ENCODE data around the gene ZP1. TPM values are rescaled to one million over a fixed set of nuclear protein-coding genes. Genes with fewer than 3 reads are reported as not detected.

ZP1 gene
- total RNA-seq, 1 donor from 2014 or later = not detected

DNA sequence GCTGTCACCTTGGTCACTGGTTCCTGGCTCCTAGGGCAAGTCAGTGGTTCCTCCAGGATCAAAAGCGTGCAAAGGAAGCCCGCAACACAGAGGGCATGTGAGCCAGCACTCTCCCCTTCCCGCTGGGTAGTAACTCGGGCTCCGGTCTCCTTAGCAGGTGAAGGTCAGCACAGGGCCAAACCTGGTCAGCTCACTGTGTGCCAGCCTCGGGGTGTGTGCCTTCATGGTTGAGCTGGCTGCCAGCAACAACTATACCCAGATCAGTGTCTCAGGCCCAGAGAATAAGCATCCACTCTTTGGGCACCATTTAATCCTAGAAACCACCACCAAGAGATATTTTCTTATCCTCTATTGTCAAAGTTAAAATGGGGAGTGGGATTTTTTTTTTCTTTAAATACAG is 41.6 kb upstream of the ZP1 start:
- Histone ChIP-seq H3K27ac (replicated peaks) (no peak overlapping the region), H3K4me3 (no peak overlapping the region), H3K9me3 (replicated peaks) (no peaks in the 10 kb centered on the region), H3K36me3 (no peaks in the 10 kb centered on the region), H3K27me3 (ENCODE audit: low read depth) (no peaks in the 10 kb centered on the region), H3K4me1 (peaks cover 2% of the 10 kb centered on the region)
- TF ChIP-seq, protein P1, sequence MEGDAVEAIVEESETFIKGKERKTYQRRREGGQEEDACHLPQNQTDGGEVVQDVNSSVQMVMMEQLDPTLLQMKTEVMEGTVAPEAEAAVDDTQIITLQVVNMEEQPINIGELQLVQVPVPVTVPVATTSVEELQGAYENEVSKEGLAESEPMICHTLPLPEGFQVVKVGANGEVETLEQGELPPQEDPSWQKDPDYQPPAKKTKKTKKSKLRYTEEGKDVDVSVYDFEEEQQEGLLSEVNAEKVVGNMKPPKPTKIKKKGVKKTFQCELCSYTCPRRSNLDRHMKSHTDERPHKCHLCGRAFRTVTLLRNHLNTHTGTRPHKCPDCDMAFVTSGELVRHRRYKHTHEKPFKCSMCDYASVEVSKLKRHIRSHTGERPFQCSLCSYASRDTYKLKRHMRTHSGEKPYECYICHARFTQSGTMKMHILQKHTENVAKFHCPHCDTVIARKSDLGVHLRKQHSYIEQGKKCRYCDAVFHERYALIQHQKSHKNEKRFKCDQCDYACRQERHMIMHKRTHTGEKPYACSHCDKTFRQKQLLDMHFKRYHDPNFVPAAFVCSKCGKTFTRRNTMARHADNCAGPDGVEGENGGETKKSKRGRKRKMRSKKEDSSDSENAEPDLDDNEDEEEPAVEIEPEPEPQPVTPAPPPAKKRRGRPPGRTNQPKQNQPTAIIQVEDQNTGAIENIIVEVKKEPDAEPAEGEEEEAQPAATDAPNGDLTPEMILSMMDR (IDR thresholded peaks at IDR 0.05; ENCODE audit: borderline replicate concordance) = no peak
- intact Hi-C loops (cut with micrococcal nuclease) = no loop called here
- DNase-seq = no peak

DNA sequence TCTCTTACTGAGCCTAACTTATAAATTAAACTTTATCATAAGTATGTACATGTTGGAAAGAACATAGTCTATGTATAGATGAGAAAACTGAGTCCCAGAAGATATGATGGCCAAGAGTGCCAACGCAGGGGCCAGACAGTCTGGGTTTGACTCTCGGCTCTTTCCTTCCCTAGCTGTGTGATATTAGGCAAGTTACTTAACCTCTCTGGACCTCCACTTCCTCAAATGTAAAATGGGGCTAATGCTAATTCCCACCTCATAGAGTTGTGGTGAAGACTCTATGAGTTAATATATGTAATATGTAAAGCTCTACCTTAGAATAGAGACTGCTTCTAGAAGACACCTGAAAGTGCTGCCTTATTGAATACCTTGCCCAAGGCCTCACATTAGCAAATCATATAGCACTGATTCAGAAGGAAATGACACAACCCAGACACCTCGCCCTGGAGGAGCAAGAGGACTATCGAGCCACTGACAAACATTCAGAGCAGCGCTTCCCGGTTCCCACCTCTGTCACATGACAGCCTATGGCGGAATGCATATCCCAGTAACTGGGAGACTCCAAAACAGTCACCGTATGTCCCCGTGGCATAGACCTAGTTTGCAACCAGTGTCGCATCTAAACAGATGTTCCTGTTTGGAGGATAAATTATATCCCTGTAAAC is 36.7 kb upstream of the ZP1 start:
- no peak for DNase-seq
- intact Hi-C loops (cut with micrococcal nuclease) = loop anchor here (5.0 kb wide), 1 partner anchor 67 kb away; no protein-coding TSS in a partner anchor
- H3K27ac ChIP-seq (replicated peaks) = no peak overlapping the region
- no peaks in the 10 kb centered on the region for H3K27me3 ChIP-seq (ENCODE audit: low read depth)
- no peak overlapping the region for H3K4me3 ChIP-seq
- H3K9me3 ChIP-seq (replicated peaks) = no peaks in the 10 kb centered on the region
- no peaks in the 10 kb centered on the region for H3K36me3 ChIP-seq
- peaks cover 8% of the 10 kb centered on the region for H3K4me1 ChIP-seq
- TF ChIP-seq, protein P1 (IDR thresholded peaks at IDR 0.05; ENCODE audit: borderline replicate concordance) = no peak

DNA sequence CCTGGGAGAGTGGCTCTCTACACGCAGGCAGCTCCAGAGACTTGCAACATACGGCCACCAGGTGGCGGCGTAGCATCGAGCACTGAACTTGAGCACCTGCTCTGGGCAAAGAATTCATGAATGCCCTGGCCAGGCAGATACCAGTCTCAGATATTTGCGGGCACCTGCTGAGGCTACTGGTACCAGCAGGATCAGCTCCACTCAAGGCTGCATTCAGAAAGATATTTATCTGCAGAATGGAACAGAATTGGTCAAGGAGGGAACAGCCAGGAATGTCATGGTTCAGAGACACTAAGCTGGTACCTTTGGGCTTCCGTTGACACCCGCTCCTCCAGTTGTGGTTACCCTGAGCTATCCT is 36.2 kb upstream of the ZP1 start:
- Histone ChIP-seq H3K27ac (replicated peaks) (no peak overlapping the region), H3K4me3 (no peak overlapping the region), H3K9me3 (replicated peaks) (no peaks in the 10 kb centered on the region), H3K4me1 (peaks cover 8% of the 10 kb centered on the region), H3K27me3 (ENCODE audit: low read depth) (no peaks in the 10 kb centered on the region), H3K36me3 (no peaks in the 10 kb centered on the region)
- intact Hi-C loops (cut with micrococcal nuclease) = loop anchor here (5.0 kb wide), 1 partner anchor 66 kb away; no protein-coding TSS in a partner anchor
- DNase-seq = peak; percentile 83
- TF ChIP-seq, protein P1 (IDR thresholded peaks at IDR 0.05; ENCODE audit: borderline replicate concordance) = peak; percentile 98

DNA sequence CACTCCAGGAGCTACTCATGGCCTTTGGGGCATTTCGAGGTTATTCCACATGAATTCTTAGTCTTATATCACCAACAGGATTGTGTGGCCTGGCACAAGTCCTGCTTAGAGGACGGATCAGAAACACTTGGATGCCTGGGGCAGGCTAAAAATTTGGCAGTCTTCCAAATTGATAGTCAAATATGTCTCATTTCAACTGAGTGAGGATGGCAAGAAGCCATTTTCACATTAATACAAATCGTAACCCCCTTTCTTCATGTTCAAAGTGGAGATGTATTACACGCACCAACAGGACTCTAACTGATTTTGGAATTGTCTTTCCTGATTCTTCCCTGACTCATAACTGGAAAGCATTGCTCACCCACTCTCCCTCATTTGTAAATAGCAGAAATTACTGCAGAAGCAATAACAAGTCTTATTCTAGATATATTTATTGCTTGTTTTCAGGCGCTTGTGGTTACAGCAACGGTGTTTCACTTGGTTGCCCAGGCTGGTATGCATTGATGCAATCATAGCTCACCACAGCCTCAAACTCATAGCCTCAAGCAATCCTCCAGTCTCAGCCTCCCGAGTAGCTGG is 35.8 kb upstream of the ZP1 start:
- intact Hi-C loops (cut with micrococcal nuclease) = loop anchor here (5.0 kb wide), 1 partner anchor 66 kb away; no protein-coding TSS in a partner anchor
- no peak overlapping the region for H3K4me3 ChIP-seq
- peaks cover 8% of the 10 kb centered on the region for H3K4me1 ChIP-seq
- no peaks in the 10 kb centered on the region for H3K36me3 ChIP-seq
- DNase-seq = no peak
- no peak overlapping the region for H3K27ac ChIP-seq (replicated peaks)
- H3K27me3 ChIP-seq (ENCODE audit: low read depth) = no peaks in the 10 kb centered on the region
- no peaks in the 10 kb centered on the region for H3K9me3 ChIP-seq (replicated peaks)
- TF ChIP-seq, protein P1 (IDR thresholded peaks at IDR 0.05; ENCODE audit: borderline replicate concordance) = no peak

DNA sequence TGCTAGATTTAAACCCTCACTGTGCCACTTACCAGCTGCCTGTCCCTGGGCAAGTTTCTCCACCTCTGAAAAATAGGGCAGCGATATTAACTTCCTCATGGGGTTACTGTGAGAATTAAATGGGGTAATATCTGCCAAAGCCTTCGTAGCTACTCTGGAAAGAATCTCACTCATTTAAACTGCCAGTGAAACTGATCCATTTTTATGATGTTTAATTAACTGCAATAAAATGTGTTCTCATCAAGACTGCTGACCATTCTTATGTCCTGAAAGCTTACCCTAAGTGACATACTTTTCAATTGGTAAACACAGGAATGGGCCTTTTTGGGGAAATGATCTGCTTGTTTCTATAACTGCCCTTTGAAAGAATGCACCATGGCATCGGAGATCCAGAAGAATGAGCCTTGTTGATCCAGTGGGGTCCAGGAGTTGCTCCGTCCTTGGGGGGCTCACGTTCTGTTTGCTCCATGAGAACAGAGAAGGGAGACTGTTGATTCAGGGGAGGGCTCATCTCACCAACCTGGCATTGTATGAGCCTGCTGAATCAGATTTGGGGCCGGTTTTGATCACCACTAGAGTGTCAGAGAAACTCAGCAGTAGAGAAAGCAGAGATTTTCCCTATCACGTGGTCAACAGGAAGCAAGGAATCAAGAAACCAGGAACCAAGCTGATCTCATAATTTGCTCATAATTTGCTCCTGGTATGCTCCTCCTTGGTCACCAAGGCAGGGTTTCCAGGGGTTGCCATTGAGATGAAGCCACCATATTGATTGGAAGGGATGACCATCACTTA is 32.4 kb upstream of the ZP1 start:
- H3K27ac ChIP-seq (replicated peaks) = peak overlapping the region; percentile 16
- no peak for DNase-seq

More for the DNA sequence above, 32.4 kb upstream of the ZP1 start:
- intact Hi-C loops (cut with micrococcal nuclease) = loop anchor here (5.0 kb wide), 1 partner anchor 62 kb away; no protein-coding TSS in a partner anchor
- H3K36me3 ChIP-seq = no peaks in the 10 kb centered on the region
- peaks cover 10% of the 10 kb centered on the region for H3K4me1 ChIP-seq
- TF ChIP-seq, protein P1 (IDR thresholded peaks at IDR 0.05; ENCODE audit: borderline replicate concordance) = no peak
- no peaks in the 10 kb centered on the region for H3K9me3 ChIP-seq (replicated peaks)
- no peak overlapping the region for H3K4me3 ChIP-seq
- no peaks in the 10 kb centered on the region for H3K27me3 ChIP-seq (ENCODE audit: low read depth)

Data from left ventricle myocardium inferior (tissue), 1 donor.